NCI-H446 (cell line): Measurements from ENCODE around the gene SYT15B.
"Not testable (repeated sequence)": the region's sequence is repeated elsewhere in the genome, so short reads cannot be mapped to it uniquely, and the experiment has no call there.

Experiments used
- DNase-seq, 2 experiments: peaks; one replicate each; lab custom pipeline; 2025; lab: John Stamatoyannopoulos, UW

The SYT15B gene

GRCh38 chr10:47725740-47726139, 37.7 kb downstream of the SYT15B start:
- DNase-seq, result not testable (repeated sequence)

GRCh38 chr10:47725047-47725446, 38.3 kb downstream of the SYT15B start:
- not testable (repeated sequence) for DNase-seq

DNA sequence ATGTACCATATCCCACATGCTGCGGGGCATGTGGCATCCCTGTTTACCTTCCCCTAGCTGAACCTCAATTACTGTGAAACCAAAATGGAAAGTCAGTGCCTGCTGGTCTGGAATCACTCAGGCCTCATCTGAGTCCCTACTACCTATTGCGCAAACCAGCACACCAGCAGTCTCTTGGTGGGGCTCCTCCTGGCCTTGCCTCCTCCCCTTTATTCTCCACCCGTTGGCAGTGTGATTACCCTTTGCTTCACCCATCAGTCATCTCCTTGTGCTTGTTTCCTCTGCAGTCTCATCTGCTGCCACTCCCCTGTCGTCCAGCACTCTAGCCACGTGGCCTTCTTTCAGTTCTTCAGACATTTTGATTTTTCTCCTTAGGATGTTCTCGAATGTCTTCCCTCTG, 39.3 kb downstream of the SYT15B start:
- DNase-seq, result not testable (repeated sequence)

GRCh38 chr10:47723362-47723761, 40.0 kb downstream of the SYT15B start:
- DNase-seq, result not testable (repeated sequence)

DNA sequence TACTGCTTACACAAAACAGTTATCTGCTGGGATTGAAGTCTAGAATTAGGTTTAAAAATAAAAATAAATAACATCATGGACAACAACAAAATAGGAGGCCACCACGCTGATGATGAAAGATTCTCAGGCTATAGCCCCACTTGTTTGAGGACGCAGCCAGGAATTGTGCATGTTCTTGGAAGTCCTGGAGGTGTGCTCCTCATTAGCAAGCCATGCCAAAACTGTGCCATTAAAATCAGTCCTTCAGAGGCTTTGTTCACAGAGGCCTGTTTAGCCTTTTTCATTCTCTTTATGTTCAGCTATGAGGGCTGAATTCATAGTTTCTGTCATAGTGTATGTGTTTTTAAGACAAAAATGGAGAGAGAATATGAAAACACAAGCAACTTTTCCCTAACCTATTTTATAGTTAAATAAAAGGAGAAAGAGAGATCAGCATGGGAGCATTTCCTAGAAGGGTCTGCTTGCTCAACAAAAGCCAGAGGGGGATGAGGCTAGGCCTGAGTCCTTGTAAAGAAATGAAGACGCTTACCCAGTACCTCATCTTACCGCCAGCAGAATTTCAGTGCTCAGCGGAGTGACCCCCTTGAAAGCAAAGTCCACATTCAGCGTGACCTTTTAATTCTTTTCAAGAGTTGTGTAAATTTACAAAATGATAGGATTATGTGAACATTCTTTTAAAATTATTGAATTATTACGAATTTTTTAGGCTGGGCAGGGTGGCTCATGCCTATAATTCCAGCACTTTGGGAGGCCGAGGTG, 46.2 kb downstream of the SYT15B start:
- not testable (repeated sequence) for DNase-seq
